Measurements from ENCODE around the gene EPN2.
"Not testable (repeated sequence)": the region's sequence is repeated elsewhere in the genome, so short reads cannot be mapped to it uniquely, and the experiment has no call there.

DNA sequence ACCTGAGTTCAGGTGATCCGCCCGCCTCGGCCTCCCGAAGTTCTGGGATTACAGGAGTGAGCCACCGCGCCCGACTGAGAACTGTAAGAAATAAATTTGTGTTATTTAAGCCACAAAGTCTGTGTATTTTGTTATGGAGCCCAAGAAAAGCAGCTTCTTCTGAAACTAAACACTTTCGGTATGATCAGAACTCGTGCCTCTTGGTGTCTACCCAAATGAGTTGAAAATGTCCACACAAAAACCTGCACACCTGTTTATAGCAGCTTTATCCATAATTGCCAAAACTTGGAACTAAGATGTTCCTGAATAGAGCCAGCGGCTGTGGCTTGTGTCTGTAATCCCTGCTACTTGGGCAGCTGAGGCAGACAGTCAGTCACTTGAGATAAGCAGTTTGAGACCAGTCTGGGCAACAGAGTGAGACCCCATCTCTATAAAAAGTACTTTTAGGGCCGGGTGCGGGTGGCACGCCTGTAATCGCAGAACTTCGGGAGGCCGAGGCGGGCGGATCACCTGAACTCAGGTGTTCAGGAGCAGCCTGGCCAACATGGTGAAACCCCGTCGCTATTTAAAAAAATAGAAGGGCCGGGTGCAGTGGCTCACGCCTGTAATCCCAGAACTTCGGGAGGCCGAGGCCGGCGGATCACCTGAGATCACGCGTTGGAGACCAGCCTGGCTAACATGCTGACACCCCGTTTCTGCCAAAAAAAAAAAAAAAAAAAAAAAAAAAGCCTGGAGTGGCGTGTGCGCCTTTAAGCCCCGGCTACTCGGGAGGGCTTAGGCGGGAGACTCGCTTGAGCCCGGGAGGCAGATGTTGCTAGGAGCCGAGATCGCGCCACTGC is 48.1 kb upstream of the EPN2 start:
- not testable (repeated sequence) for TF ChIP-seq POLR2AphosphoS5, CTCF (IDR thresholded peaks at IDR 0.05)
